Activated B cell treated with CpG ODN at 0.5 μM for 24 hours (primary cell): ENCODE results near the gene POLDIP2. TPM values are rescaled to one million over a fixed set of nuclear protein-coding genes. Genes with fewer than 3 reads are reported as not detected.

Experiments
- ATAC-seq: fragments of 200-7000 bp; cut with Tn5 transposase; one replicate; pipeline ENCODE4 v1.10.0; 2021; ENCODE audit warnings: low read depth, mild to moderate bottlenecking, moderate library complexity
- CTCF ChIA-PET: fragments of 350-600 bp; sonication (Branson Sonifier 250); formaldehyde crosslinking; loops from one replicate; lab custom pipeline; 2021; ENCODE audit warnings: antibody characterized with exemption; lab: Charles Lee
- POLR2A ChIA-PET: fragments of 350-600 bp; sonication (Branson Sonifier 250); formaldehyde crosslinking; loops from one replicate; lab custom pipeline; 2021; ENCODE audit warnings: antibody characterized with exemption; lab: Charles Lee
- DNase-seq: peaks from one replicate; pipeline ENCODE4 v3.0.0; 2022
- H3K27ac Mint-ChIP-seq: one replicate; pipeline ENCODE4 v1.8.0; 2020; ENCODE audit warnings: mixed read lengths
- H3K27me3 Mint-ChIP-seq: one replicate; pipeline ENCODE4 v1.8.0; 2021; ENCODE audit warnings: mixed read lengths
- H3K36me3 Mint-ChIP-seq: one replicate; pipeline ENCODE4 v1.8.0; 2021; ENCODE audit warnings: low read depth, mixed read lengths
- H3K4me1 Mint-ChIP-seq: one replicate; pipeline ENCODE4 v1.8.0; 2021; ENCODE audit warnings: mixed read lengths
- H3K4me3 Mint-ChIP-seq: one replicate; pipeline ENCODE4 v1.8.0; 2020; ENCODE audit warnings: mild to moderate bottlenecking, mixed read lengths
- H3K9me3 Mint-ChIP-seq: one replicate; pipeline ENCODE4 v1.8.0; 2020; ENCODE audit warnings: mixed read lengths
- intact Hi-C: fragments of 100-400 bp; cut with micrococcal nuclease; formaldehyde crosslinking; loops from one replicate; pipeline ENCODE4 v1.15.1; 2024
- total RNA-seq: library from RNA; stranded (reverse); gene quantifications from 2 replicates; pipeline ENCODE4 v1.2.3, GENCODE V29; 2022
- TF ChIP-seq, protein P1 (sequence below): fragments of 200-600 bp; IDR thresholded peaks from one replicate; pipeline ENCODE4 v1.8.0; 2022; ENCODE audit warnings: antibody characterized with exemption, mild to moderate bottlenecking

The POLDIP2 gene
- total RNA-seq, 1 donor from 2014 or later = 60.5 TPM

DNA sequence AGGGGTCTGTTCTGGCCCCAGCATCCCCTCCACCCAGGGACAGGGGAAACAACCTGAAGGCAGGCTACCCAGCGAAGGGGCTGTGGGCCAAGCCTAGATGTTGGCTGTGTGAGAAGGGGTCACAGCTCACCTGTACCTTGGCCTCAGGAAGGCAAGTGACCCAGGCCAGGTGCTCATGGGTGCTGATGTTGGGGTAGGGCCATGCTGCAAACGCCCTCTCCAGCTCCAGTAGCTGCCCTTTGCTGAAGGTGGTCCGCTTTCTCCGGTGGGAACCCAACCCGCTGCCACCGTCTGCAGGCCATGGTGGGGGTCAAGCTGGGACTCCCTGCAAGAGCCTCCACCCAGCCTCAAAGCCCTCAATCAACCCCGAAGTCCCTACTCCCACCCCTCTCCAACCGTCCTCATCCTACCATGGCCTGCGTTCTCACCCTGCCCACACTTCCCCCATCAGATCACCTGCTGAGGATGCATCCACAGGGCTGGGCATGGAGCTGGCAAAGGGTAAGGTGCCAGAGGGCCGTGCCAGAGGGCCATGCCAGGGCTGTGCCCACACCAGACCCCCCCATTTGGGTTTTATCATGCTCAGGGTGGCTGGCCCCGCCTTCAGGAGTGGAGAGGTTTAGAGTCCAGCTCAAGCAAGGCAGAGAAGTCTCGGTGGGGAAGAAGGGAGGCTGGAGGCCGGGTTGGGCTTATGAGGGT lies 7.5 kb upstream of the POLDIP2 start, which contains the start of gene SEBOX:
SEBOX (minus strand) TSS at position 535 of the 699 bp plus-strand sequence; CDS start at position 487, 48 bp downstream.
- CTCF ChIA-PET = no interaction called here
- no peaks in the 10 kb centered on the region for H3K27me3 Mint-ChIP-seq
- H3K27ac Mint-ChIP-seq = no peak within 1 kb of the TSS
- DNase-seq (no peak), ATAC-seq (no peak)
- TF ChIP-seq, protein P1, sequence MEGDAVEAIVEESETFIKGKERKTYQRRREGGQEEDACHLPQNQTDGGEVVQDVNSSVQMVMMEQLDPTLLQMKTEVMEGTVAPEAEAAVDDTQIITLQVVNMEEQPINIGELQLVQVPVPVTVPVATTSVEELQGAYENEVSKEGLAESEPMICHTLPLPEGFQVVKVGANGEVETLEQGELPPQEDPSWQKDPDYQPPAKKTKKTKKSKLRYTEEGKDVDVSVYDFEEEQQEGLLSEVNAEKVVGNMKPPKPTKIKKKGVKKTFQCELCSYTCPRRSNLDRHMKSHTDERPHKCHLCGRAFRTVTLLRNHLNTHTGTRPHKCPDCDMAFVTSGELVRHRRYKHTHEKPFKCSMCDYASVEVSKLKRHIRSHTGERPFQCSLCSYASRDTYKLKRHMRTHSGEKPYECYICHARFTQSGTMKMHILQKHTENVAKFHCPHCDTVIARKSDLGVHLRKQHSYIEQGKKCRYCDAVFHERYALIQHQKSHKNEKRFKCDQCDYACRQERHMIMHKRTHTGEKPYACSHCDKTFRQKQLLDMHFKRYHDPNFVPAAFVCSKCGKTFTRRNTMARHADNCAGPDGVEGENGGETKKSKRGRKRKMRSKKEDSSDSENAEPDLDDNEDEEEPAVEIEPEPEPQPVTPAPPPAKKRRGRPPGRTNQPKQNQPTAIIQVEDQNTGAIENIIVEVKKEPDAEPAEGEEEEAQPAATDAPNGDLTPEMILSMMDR = no peak
- H3K36me3 Mint-ChIP-seq = peaks cover 42% of the 10 kb centered on the region
- intact Hi-C loops = no loop called here
- POLR2A ChIA-PET = no interaction called here
- no peaks in the 10 kb centered on the region for H3K4me1 Mint-ChIP-seq
- H3K9me3 Mint-ChIP-seq = no peaks in the 10 kb centered on the region
- no peak within 1 kb of the TSS for H3K4me3 Mint-ChIP-seq

DNA sequence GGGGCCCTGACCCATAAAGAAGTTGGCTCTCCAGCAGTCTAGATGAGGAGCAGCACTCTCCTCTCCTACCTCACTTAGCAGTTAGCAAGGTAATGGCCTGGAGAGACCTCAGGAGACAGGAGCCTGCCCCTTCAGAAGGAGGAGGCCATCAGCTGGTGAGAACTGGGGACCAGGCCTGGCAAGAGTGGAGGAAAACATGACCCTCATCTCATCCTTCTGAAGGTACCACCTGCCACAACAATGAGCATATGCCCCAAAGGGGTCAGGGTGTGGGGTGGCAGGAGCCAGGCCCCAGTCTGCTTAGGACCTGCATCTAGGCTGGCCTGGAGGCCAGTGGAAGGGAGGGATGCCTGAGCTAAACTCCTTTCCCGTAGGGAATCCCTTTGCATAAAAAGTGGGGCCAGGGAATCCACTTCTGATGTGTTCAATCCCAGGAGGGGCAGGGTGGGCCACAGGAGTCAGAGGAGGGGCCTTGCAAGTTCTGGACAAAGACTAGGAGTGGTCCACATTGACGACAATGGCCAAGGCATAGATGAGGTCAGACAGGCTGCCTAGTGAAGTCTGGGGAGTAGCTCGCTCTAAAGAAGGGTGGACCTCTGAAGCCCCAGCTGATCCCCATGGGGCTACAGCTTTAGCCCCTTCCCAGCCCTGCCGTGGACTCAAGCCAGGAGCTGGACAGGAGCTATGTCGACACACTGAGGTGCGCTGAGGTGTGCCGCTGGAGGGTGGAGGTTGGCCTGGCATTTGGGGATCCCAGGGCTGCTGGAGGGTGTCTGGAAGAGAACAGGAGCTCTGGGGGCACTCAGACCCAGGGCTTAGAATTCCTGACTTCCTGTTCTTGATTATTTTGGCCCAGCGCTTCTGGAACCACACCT lies 6.7 kb upstream of the POLDIP2 start:
- TF ChIP-seq, protein P1 = no peak
- H3K4me1 Mint-ChIP-seq = peaks cover 3% of the 10 kb centered on the region
- H3K36me3 Mint-ChIP-seq = peaks cover 49% of the 10 kb centered on the region
- H3K27ac Mint-ChIP-seq = no peak overlapping the region
- POLR2A ChIA-PET = no interaction called here
- H3K27me3 Mint-ChIP-seq = no peaks in the 10 kb centered on the region
- ATAC-seq = no peak
- intact Hi-C loops = no loop called here
- H3K9me3 Mint-ChIP-seq = no peaks in the 10 kb centered on the region
- DNase-seq = no peak
- H3K4me3 Mint-ChIP-seq = no peak overlapping the region
- CTCF ChIA-PET = no interaction called here

DNA sequence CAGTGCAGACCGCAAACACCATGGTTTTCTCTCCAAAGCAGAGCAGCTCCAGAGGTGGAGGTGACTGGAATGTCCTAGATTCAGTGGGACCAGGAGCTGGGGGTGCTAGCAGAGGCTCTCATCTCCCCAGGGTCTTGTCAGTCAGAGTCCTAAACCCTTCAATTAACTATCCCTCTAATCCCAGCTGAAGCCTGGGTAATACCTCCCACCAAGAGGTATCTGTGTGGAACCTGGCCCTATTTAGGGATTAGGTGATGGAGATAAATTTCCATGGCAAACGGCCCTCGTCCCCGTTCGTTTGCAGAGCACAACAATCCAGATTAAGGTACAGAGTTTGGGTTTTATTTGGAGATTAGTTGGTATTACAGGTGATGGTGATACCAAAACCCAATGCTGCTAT lies 5.9 kb upstream of the POLDIP2 start:
- no peaks in the 10 kb centered on the region for H3K27me3 Mint-ChIP-seq
- H3K27ac Mint-ChIP-seq = no peak overlapping the region
- DNase-seq (no peak), ATAC-seq (no peak)
- H3K4me1 Mint-ChIP-seq = peaks cover 7% of the 10 kb centered on the region
- TF ChIP-seq, protein P1 = no peak
- no peak overlapping the region for H3K4me3 Mint-ChIP-seq
- H3K36me3 Mint-ChIP-seq = peaks cover 51% of the 10 kb centered on the region
- intact Hi-C loops = no loop called here
- H3K9me3 Mint-ChIP-seq = no peaks in the 10 kb centered on the region
- ChIA-PET POLR2A (no interaction called here), CTCF (no interaction called here)

DNA sequence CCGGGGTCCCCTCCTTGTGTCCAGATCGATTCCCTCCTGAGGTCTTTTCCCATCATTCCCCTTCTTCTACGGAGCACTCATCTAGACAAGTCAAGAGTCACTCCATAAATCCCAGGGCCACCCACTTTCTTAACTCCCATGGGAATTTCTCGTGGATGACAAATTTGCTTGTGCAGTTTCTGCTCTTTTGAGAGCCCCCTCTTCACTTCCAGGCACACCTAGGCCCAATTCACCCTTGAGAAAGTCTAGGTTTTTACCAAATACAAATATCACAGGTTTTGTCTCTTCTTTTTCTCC lies 522 bp upstream of the POLDIP2 start:
- Mint-ChIP-seq H3K27me3 (no peaks in the 10 kb centered on the region), H3K9me3 (no peaks in the 10 kb centered on the region), H3K4me1 (peaks cover 26% of the 10 kb centered on the region), H3K27ac (peak overlapping the region; percentile 93), H3K4me3 (peak overlapping the region; percentile 97), H3K36me3 (peaks cover 69% of the 10 kb centered on the region)
- ChIA-PET POLR2A (interaction anchor here (0.6 to 3.8 kb wide), 22 partner anchors 8 to 594 kb away, joined by 3 to 110 read pairs (median 4); partner anchors contain the start of genes BLTP2, IFT20, PIGS and SARM1), CTCF (interaction anchor here (1.1 to 2.5 kb wide), 3 partner anchors 11 to 59 kb away, joined by 3 to 8 read pairs (median 3); no protein-coding TSS in a partner anchor)
- TF ChIP-seq, protein P1 = no peak
- DNase-seq = no peak
- no peak for ATAC-seq
- intact Hi-C loops = loop anchor here (1.0 kb wide), 5 partner anchors 13 to 594 kb away; partner anchors contain the start of genes IFT20, SARM1, TMEM97 and TNFAIP1

DNA sequence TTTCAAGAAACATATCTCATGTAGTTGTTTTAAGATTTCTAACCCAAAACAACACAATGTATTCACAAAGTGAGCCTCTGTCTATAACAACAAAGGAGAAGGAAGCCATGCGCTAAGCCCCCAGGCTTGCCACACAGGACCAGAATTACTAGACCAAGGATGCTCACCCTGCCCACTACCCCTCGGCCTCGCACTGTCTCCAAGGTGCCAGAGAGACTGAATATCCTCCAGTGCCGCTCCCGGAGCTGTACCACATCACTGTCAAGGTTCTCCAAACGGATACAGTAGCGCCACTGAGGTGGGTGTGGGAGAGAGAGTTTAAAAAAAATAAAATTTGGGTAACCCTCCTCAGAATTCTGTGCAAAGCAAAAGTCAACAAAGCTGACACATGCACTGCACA lies 7.1 kb downstream of the POLDIP2 start:
- POLR2A ChIA-PET = no interaction called here
- Mint-ChIP-seq H3K27ac (no peak overlapping the region), H3K36me3 (peaks cover 88% of the 10 kb centered on the region), H3K9me3 (no peaks in the 10 kb centered on the region), H3K4me1 (peaks cover 2% of the 10 kb centered on the region), H3K27me3 (no peaks in the 10 kb centered on the region), H3K4me3 (no peak overlapping the region)
- DNase-seq = no peak
- CTCF ChIA-PET = no interaction called here
- intact Hi-C loops = no loop called here
- no peak for ATAC-seq
- TF ChIP-seq, protein P1 = no peak
